Motor neuron (in vitro differentiated cells): ENCODE results near the gene CKMT2. TPM values are rescaled to one million over a fixed set of nuclear protein-coding genes. Genes with fewer than 3 reads are reported as not detected.

ENCODE experiments used
- ATAC-seq, 8 experiments: fragments of 200-7000 bp; cut with Tn5 transposase; replicated peaks in 6 of 8; 2 replicates each; pipeline ENCODE4 v1.8.0; 2021; ENCODE audit warnings: mild to moderate bottlenecking in 8 of 8, moderate library complexity in 8 of 8
- H3K27ac ChIP-seq, 2 donors: fragments of 250-450 bp; sonication (Bioruptor Pico); 2 replicates each; pipeline ENCODE4 v1.9.0; 2021; ENCODE audit warnings: antibody characterized with exemption in 2 of 2, mild to moderate bottlenecking in 2 of 2, moderate library complexity in 1 of 2
- H3K4me1 ChIP-seq, 2 donors: fragments of 250-450 bp; sonication (Bioruptor Pico); replicated peaks in 1 of 2; 2 replicates each; pipeline ENCODE4 v1.6.1; 2021; ENCODE audit warnings: antibody characterized with exemption in 2 of 2, mild to moderate bottlenecking in 2 of 2, moderate library complexity in 1 of 2
- H3K4me3 ChIP-seq, 5 donors: fragments of 250-450 bp; sonication (Bioruptor Pico); 2 replicates each; pipeline ENCODE4 v1.9.0; 2021; ENCODE audit warnings: antibody characterized with exemption in 5 of 5, mild to moderate bottlenecking in 5 of 5, moderate library complexity in 4 of 5
- WGBS, 10 experiments: fragments of 450-650 bp; shearing (Covaris generic); methylation state at CpG; one replicate each; pipeline ENCODE4 v1.0.0; 2022; 5-methylcytosine and 5-hydroxymethylcytosine counted together
- in situ Hi-C, 9 experiments: fragments of 400-800 bp; cut with MboI; loops; one replicate each; pipeline ENCODE4 v1.15.0; 2021; ENCODE audit warnings: low sequenced_read_pairs in 9 of 9, low pct_unique_long_range_greater_than_20kb in 2 of 9; ENCODE audit not compliant: unreplicated experiment in 9 of 9
- total RNA-seq, 8 experiments: library from RNA; unstranded; fragments of 300-600 nt; gene quantifications; 2 replicates each; pipeline versions ENCODE4 v1.2.3 to v1.2.4, GENCODE V29; 2022

The CKMT2 gene
- total RNA-seq, 8 experiments from 2014 or later: 0.27 to 6.9 (median 1.3) TPM

GRCh38 chr5:81226286-81226685, 6.8 kb upstream of the CKMT2 start:
- Histone ChIP-seq H3K27ac (no peak overlapping the region), H3K4me3 (no peak overlapping the region), H3K4me1 (peaks cover 0 to 17% of the 10 kb centered on the region in 2 donors)
- in situ Hi-C loops: no loop called here
- 0 to 83% (median 81%) methylated on average over 1 to 2 of the region's 2 CpGs; no CpG with 5 or more reads in 6 of the 10 experiments for WGBS, 10 experiments
- ATAC-seq: peak in 3 of 8 experiments; percentile 64 to 89 (median 72)

GRCh38 chr5:81226949-81227348, 6.2 kb upstream of the CKMT2 start:
- Histone ChIP-seq H3K4me3 (no peak overlapping the region), H3K4me1 (peaks cover 0 to 17% of the 10 kb centered on the region in 2 donors), H3K27ac (no peak overlapping the region)
- in situ Hi-C loops: no loop called here
- 0 to 100% (median 73%) methylated on average over 1 of the region's 1 CpG; no CpG with 5 or more reads in 2 of the 10 experiments for WGBS, 10 experiments
- no peak for ATAC-seq

- no peak overlapping the region for H3K27ac ChIP-seq
- peaks cover 0 to 17% of the 10 kb centered on the region in 2 donors for H3K4me1 ChIP-seq
- in situ Hi-C loops: no loop called here
- ATAC-seq: peak in 2 of 8 experiments; percentile 36 to 42
- WGBS, 10 experiments: 0 to 83% (median 71%) methylated on average over 1 to 3 of the region's 4 CpGs; no CpG with 5 or more reads in 3 of the 10 experiments
- H3K4me3 ChIP-seq: no peak overlapping the region
These were observed 5.0 kb upstream of the CKMT2 start for GRCh38 chr5:81228084-81228483.

GRCh38 chr5:81230416-81230815, 2.7 kb upstream of the CKMT2 start:
- in situ Hi-C loops: no loop called here
- no peak for ATAC-seq
- Histone ChIP-seq H3K4me3 (no peak overlapping the region), H3K27ac (no peak overlapping the region), H3K4me1 (peaks cover 0 to 17% of the 10 kb centered on the region in 2 donors)
- 62 to 100% (median 93%) methylated on average over 2 to 6 of the region's 8 CpGs; no CpG with 5 or more reads in 2 of the 10 experiments for WGBS, 10 experiments

- peaks cover 0 to 17% of the 10 kb centered on the region in 2 donors for H3K4me1 ChIP-seq
- WGBS, 10 experiments: 61 to 100% (median 89%) methylated on average over 2 to 9 of the region's 12 CpGs; no CpG with 5 or more reads in 3 of the 10 experiments
- no peak overlapping the region for H3K4me3 ChIP-seq
- in situ Hi-C loops: no loop called here
- peak in 5 of 8 experiments; percentile 2 to 26 (median 11) for ATAC-seq
- no peak overlapping the region for H3K27ac ChIP-seq
These were observed 550 bp upstream of the CKMT2 start for GRCh38 chr5:81232464-81233079.

- H3K4me3 ChIP-seq: no peak overlapping the region
- 80 to 100% (median 100%) methylated on average over 1 to 3 of the region's 7 CpGs; no CpG with 5 or more reads in 1 of the 10 experiments for WGBS, 10 experiments
- in situ Hi-C loops: no loop called here
- H3K4me1 ChIP-seq: peaks cover 0 to 13% of the 10 kb centered on the region in 2 donors
- no peak overlapping the region for H3K27ac ChIP-seq
- no peak for ATAC-seq
These were observed 1.2 kb downstream of the CKMT2 start for GRCh38 chr5:81234299-81234698.

GRCh38 chr5:81234801-81235200, 1.7 kb downstream of the CKMT2 start:
- WGBS, 10 experiments: 80 to 100% (median 100%) methylated on average over 1 to 2 of the region's 3 CpGs; no CpG with 5 or more reads in 4 of the 10 experiments
- peaks cover 0 to 8% of the 10 kb centered on the region in 2 donors for H3K4me1 ChIP-seq
- H3K27ac ChIP-seq: no peak overlapping the region
- no peak for ATAC-seq
- H3K4me3 ChIP-seq: no peak overlapping the region
- in situ Hi-C loops: no loop called here

- ATAC-seq: no peak
- in situ Hi-C loops: no loop called here
- no peak overlapping the region for H3K27ac ChIP-seq
- peaks cover 0 to 1% of the 10 kb centered on the region in 2 donors for H3K4me1 ChIP-seq
- H3K4me3 ChIP-seq: no peak overlapping the region
- WGBS, 10 experiments: 17 to 100% (median 83%) methylated on average over 1 to 10 of the region's 10 CpGs; no CpG with 5 or more reads in 1 of the 10 experiments
These were observed 2.4 kb downstream of the CKMT2 start for GRCh38 chr5:81235287-81236072.

GRCh38 chr5:81238460-81238859, 5.3 kb downstream of the CKMT2 start:
- no peak for ATAC-seq
- in situ Hi-C loops: no loop called here
- H3K27ac ChIP-seq: no peak overlapping the region
- WGBS, 10 experiments: 75 to 100% (median 100%) methylated on average over 1 to 4 of the region's 4 CpGs
- H3K4me3 ChIP-seq: no peak overlapping the region
- no peaks in the 10 kb centered on the region for H3K4me1 ChIP-seq

GRCh38 chr5:81239613-81240012, 6.5 kb downstream of the CKMT2 start:
- 50 to 100% (median 85%) methylated on average over 1 to 4 of the region's 5 CpGs; no CpG with 5 or more reads in 5 of the 10 experiments for WGBS, 10 experiments
- no peaks in the 10 kb centered on the region for H3K4me1 ChIP-seq
- no peak overlapping the region for H3K27ac ChIP-seq
- no peak for ATAC-seq
- in situ Hi-C loops: no loop called here
- no peak overlapping the region for H3K4me3 ChIP-seq

- ATAC-seq: no peak
- Histone ChIP-seq H3K4me1 (no peaks in the 10 kb centered on the region), H3K4me3 (no peak overlapping the region), H3K27ac (no peak overlapping the region)
- 57 to 83% (median 66%) methylated on average over 1 to 5 of the region's 5 CpGs; no CpG with 5 or more reads in 2 of the 10 experiments for WGBS, 10 experiments
- in situ Hi-C loops: no loop called here
These were observed 7.9 kb downstream of the CKMT2 start for GRCh38 chr5:81241001-81241400.

- ATAC-seq: no peak
- Histone ChIP-seq H3K4me3 (no peak overlapping the region), H3K27ac (no peak overlapping the region), H3K4me1 (no peaks in the 10 kb centered on the region)
- in situ Hi-C loops: no loop called here
- 73 to 100% (median 92%) methylated on average over 1 to 7 of the region's 8 CpGs; no CpG with 5 or more reads in 2 of the 10 experiments for WGBS, 10 experiments
These were observed 9.0 kb downstream of the CKMT2 start for GRCh38 chr5:81241961-81242648.

- no peak for ATAC-seq
- in situ Hi-C loops: no loop called here
- Histone ChIP-seq H3K4me1 (no peaks in the 10 kb centered on the region), H3K4me3 (no peak overlapping the region), H3K27ac (no peak overlapping the region)
- 68 to 100% (median 84%) methylated on average over 1 to 4 of the region's 4 CpGs; no CpG with 5 or more reads in 1 of the 10 experiments for WGBS, 10 experiments
These were observed 9.8 kb downstream of the CKMT2 start for GRCh38 chr5:81242906-81243436.
